Measurements from ENCODE around the gene SHB. TPM values are rescaled to one million over a fixed set of nuclear protein-coding genes. Genes with fewer than 3 reads are reported as not detected.

The SHB gene
- total RNA-seq, 1 donor from 2014 or later = 1.1 TPM

GRCh38 chr9:38016375-38017135 is 52.5 kb downstream of the SHB start:
- H3F3A ChIP-seq (ENCODE audit: low read depth) = peaks cover 55% of the 10 kb centered on the region
- Mint-ChIP-seq H3K36me3 (peaks cover 5% of the 10 kb centered on the region), H3K4me3 (peak overlapping the region; percentile 76), H3K4me1 (peaks cover 84% of the 10 kb centered on the region), H3K27ac (peak overlapping the region; percentile 99), H3K27me3 (ENCODE audit: insufficient read depth, low read depth) (no peaks in the 10 kb centered on the region), H3K9me3 (no peaks in the 10 kb centered on the region)
- no peaks in the 10 kb centered on the region for H3K36me3 ChIP-seq
- no peak overlapping the region for H3K4me3 ChIP-seq
- H4K20me1 ChIP-seq (ENCODE audit: low read depth) = no peaks in the 10 kb centered on the region
- H3K9me3 ChIP-seq (ENCODE audit: low read depth) = no peaks in the 10 kb centered on the region
- H3K79me2 ChIP-seq (ENCODE audit: low read depth) = no peaks in the 10 kb centered on the region
- peaks cover 64% of the 10 kb centered on the region for H3K4me1 ChIP-seq
- no peak for TF ChIP-seq CTCF (IDR thresholded peaks at IDR 0.05)
- no peak for TF ChIP-seq EZH2phosphoT487 (IDR thresholded peaks at IDR 0.05)
- no peak for TF ChIP-seq EZH2 (IDR thresholded peaks at IDR 0.05)
- no peaks in the 10 kb centered on the region for H3K27me3 ChIP-seq
- H3K9ac ChIP-seq = no peak overlapping the region
- peak overlapping the region; percentile 95 for H3K27ac ChIP-seq
- H2AFZ ChIP-seq (replicated peaks) = no peak overlapping the region
- DNase-seq (ENCODE audit: low spot score) = no peak
- H3K4me2 ChIP-seq = peak overlapping the region; percentile 60

- Mint-ChIP-seq H3K27ac (peak overlapping the region; percentile 99), H3K4me1 (peaks cover 86% of the 10 kb centered on the region), H3K4me3 (no peak overlapping the region), H3K9me3 (no peaks in the 10 kb centered on the region), H3K36me3 (peaks cover 5% of the 10 kb centered on the region), H3K27me3 (ENCODE audit: insufficient read depth, low read depth) (no peaks in the 10 kb centered on the region)
- no peaks in the 10 kb centered on the region for H4K20me1 ChIP-seq (ENCODE audit: low read depth)
- no peak overlapping the region for H3K4me3 ChIP-seq
- no peak overlapping the region for H3K9ac ChIP-seq
- H3K4me2 ChIP-seq = peak overlapping the region; percentile 60
- H3F3A ChIP-seq (ENCODE audit: low read depth) = peaks cover 55% of the 10 kb centered on the region
- no peaks in the 10 kb centered on the region for H3K9me3 ChIP-seq (ENCODE audit: low read depth)
- TF ChIP-seq EZH2phosphoT487 (IDR thresholded peaks at IDR 0.05) (no peak), CTCF (IDR thresholded peaks at IDR 0.05) (no peak), EZH2 (IDR thresholded peaks at IDR 0.05) (no peak)
- DNase-seq (ENCODE audit: low spot score) = no peak
- H3K4me1 ChIP-seq = peaks cover 67% of the 10 kb centered on the region
- no peak overlapping the region for H2AFZ ChIP-seq (replicated peaks)
- no peaks in the 10 kb centered on the region for H3K36me3 ChIP-seq
- H3K27ac ChIP-seq = peak overlapping the region; percentile 95
- H3K27me3 ChIP-seq = no peaks in the 10 kb centered on the region
- no peaks in the 10 kb centered on the region for H3K79me2 ChIP-seq (ENCODE audit: low read depth)
Observed at GRCh38 chr9:38015906-38016305, 53.1 kb downstream of the SHB start.

GRCh38 chr9:38015266-38015665 is 53.8 kb downstream of the SHB start:
- Mint-ChIP-seq H3K27ac (peak overlapping the region; percentile 99), H3K36me3 (peaks cover 5% of the 10 kb centered on the region), H3K4me1 (peaks cover 84% of the 10 kb centered on the region), H3K9me3 (no peaks in the 10 kb centered on the region), H3K4me3 (no peak overlapping the region), H3K27me3 (ENCODE audit: insufficient read depth, low read depth) (no peaks in the 10 kb centered on the region)
- Histone ChIP-seq H3K79me2 (ENCODE audit: low read depth) (no peaks in the 10 kb centered on the region), H3K9me3 (ENCODE audit: low read depth) (no peaks in the 10 kb centered on the region), H3K27ac (no peak overlapping the region), H4K20me1 (ENCODE audit: low read depth) (no peaks in the 10 kb centered on the region), H3K4me3 (no peak overlapping the region), H3K4me1 (peaks cover 66% of the 10 kb centered on the region), H3K36me3 (no peaks in the 10 kb centered on the region), H2AFZ (replicated peaks) (no peak overlapping the region), H3K4me2 (peak overlapping the region; percentile 39), H3K9ac (no peak overlapping the region), H3F3A (ENCODE audit: low read depth) (peaks cover 53% of the 10 kb centered on the region), H3K27me3 (no peaks in the 10 kb centered on the region)
- TF ChIP-seq EZH2phosphoT487 (IDR thresholded peaks at IDR 0.05) (no peak), EZH2 (IDR thresholded peaks at IDR 0.05) (no peak), CTCF (IDR thresholded peaks at IDR 0.05) (no peak)
- no peak for DNase-seq (ENCODE audit: low spot score)
